WTC11 (cell line): Measurements from ENCODE around the gene RUNX1.

ENCODE experiments used
- CBFB ChIP-seq: sonication (generic); formaldehyde crosslinking; IDR thresholded peaks from 2 replicates; pipeline ENCODE4 v1.8.1; 2022; ENCODE audit warnings: mild to moderate bottlenecking, low read depth, missing genetic modification reagents
- CTCF ChIP-seq: fragments of 200-600 bp; IDR thresholded peaks from 2 replicates; pipeline ENCODE4 v1.8.0; 2022; ENCODE audit warnings: antibody characterized with exemption
- E2F4 ChIP-seq: sonication (generic); formaldehyde crosslinking; IDR thresholded peaks from 2 replicates; pipeline ENCODE4 v1.8.1; 2022; ENCODE audit warnings: low read depth, mild to moderate bottlenecking, moderate library complexity, missing genetic modification reagents, borderline replicate concordance
- ELF4 ChIP-seq: sonication (generic); formaldehyde crosslinking; IDR thresholded peaks from 2 replicates; pipeline ENCODE4 v1.8.1; 2022; ENCODE audit warnings: low read depth, mild to moderate bottlenecking, moderate library complexity, missing genetic modification reagents
- FOXK1 ChIP-seq: sonication (generic); formaldehyde crosslinking; IDR thresholded peaks from 2 replicates; pipeline ENCODE4 v1.8.0; 2022; ENCODE audit warnings: mild to moderate bottlenecking, moderate library complexity, missing genetic modification reagents
- NFYB ChIP-seq: sonication (generic); formaldehyde crosslinking; conservative IDR thresholded peaks from 2 replicates; pipeline ENCODE4 v1.8.0; 2022; ENCODE audit warnings: low read depth, missing genetic modification reagents
- TCF7 ChIP-seq: sonication (generic); formaldehyde crosslinking; IDR thresholded peaks from 2 replicates; pipeline ENCODE4 v1.8.0; 2022; ENCODE audit warnings: mild to moderate bottlenecking, low read depth, missing genetic modification reagents, moderate library complexity
- ZNF396 ChIP-seq: fragments of 250-450 bp; sonication (Bioruptor Pico); IDR thresholded peaks from 2 replicates; pipeline ENCODE4 v1.8.0; 2021; ENCODE audit warnings: mild to moderate bottlenecking, moderate library complexity, borderline replicate concordance
- ZNF416 ChIP-seq: fragments of 250-450 bp; sonication (Bioruptor Pico); IDR thresholded peaks from 2 replicates; pipeline ENCODE4 v1.9.0; 2021; ENCODE audit warnings: mild to moderate bottlenecking, inconsistent platforms

GRCh38 chr21:34945288-34945687, 103.8 kb downstream of the RUNX1 start:
- TF ChIP-seq E2F4 (CRISPR knock-in tag) (no peak), FOXK1 (CRISPR knock-in tag) (no peak), CTCF (no peak), ZNF396 (CRISPR knock-in tag) (no peak), TCF7 (CRISPR knock-in tag) (no peak), NFYB (CRISPR knock-in tag) (no peak), ZNF416 (no peak), CBFB (CRISPR knock-in tag) (no peak), ELF4 (CRISPR knock-in tag) (no peak)
